ENCODE results near the gene GTPBP8.

- TF ChIP-seq CTCF (IDR thresholded peaks at IDR 0.05; ENCODE audit: insufficient read depth, low read depth, low read length) (no peak), EZH2 (IDR thresholded peaks at IDR 0.05; ENCODE audit: insufficient read depth, low read length) (no peak)
Observed at GRCh38 chr3:113005611-113006010, 14.8 kb downstream of the GTPBP8 start.

All from astrocyte (in vitro differentiated cells and primary cell).